Measurements from ENCODE around the gene CAMK1D. TPM values are rescaled to one million over a fixed set of nuclear protein-coding genes. Genes with fewer than 3 reads are reported as not detected.

The CAMK1D gene
- polyA plus RNA-seq, 1 experiment, result 1.1 TPM

DNA sequence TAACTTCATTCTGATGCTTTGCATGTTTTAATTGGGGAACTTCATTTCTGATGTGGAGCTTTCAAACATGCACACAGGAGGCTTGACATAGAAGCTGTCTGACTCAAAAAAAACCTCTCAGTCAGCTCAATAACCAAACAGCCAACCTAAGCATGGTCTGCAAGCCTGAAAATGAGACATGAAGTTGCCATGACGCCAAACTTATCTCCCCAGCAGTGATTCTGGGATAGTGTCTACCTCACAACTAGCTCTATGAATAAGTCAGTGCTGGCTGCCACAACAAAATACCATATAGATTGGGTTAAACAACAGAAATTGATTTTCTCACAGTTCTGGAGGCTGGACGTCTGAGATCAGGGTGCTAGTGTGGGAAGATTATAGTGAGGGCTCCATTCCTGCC, 408.0 kb downstream of the CAMK1D start:
- TF ChIP-seq, protein P1, sequence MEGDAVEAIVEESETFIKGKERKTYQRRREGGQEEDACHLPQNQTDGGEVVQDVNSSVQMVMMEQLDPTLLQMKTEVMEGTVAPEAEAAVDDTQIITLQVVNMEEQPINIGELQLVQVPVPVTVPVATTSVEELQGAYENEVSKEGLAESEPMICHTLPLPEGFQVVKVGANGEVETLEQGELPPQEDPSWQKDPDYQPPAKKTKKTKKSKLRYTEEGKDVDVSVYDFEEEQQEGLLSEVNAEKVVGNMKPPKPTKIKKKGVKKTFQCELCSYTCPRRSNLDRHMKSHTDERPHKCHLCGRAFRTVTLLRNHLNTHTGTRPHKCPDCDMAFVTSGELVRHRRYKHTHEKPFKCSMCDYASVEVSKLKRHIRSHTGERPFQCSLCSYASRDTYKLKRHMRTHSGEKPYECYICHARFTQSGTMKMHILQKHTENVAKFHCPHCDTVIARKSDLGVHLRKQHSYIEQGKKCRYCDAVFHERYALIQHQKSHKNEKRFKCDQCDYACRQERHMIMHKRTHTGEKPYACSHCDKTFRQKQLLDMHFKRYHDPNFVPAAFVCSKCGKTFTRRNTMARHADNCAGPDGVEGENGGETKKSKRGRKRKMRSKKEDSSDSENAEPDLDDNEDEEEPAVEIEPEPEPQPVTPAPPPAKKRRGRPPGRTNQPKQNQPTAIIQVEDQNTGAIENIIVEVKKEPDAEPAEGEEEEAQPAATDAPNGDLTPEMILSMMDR (IDR thresholded peaks at IDR 0.05; ENCODE audit: insufficient read depth, low read depth, low read length), result no peak
- DNase-seq (ENCODE audit: low read depth), result no peak
- Histone ChIP-seq H3K36me3 (ENCODE audit: control insufficient read depth, insufficient read depth, low read length) (no peaks in the 10 kb centered on the region), H3K27me3 (ENCODE audit: control insufficient read depth, insufficient read depth, low read length) (no peaks in the 10 kb centered on the region), H3K4me3 (ENCODE audit: low read depth, low read length) (no peak overlapping the region)
- CTCF ChIA-PET, result interaction anchor here (0.6 kb wide), 2 partner anchors 8 to 446 kb away, joined by 3 read pairs; no protein-coding TSS in a partner anchor
- POLR2A ChIA-PET, result no interaction called here

DNA sequence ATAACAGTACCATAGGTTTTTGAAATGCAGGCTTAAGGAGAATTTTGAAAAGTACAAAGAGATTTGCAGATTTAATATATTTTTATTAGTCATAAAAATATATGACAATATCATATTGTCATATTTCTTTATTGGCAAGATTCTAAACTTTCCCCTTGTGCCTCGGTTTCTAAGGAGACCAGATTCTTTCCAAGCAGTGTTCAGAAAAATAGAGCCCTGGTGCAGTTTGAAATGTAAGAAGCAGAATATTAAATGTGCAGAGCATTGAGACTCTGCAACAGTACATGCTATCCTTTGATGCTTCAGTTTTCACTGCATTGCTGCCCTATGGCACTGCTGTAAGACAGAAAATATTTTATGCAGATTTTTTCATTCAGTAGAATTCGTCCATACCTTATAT, 408.9 kb downstream of the CAMK1D start:
- no peaks in the 10 kb centered on the region for H3K27me3 ChIP-seq (ENCODE audit: control insufficient read depth, insufficient read depth, low read length)
- ChIA-PET POLR2A (no interaction called here), CTCF (interaction anchor here (0.6 kb wide), 1 partner anchor 143 kb away, joined by 3 read pairs; no protein-coding TSS in a partner anchor)
- no peaks in the 10 kb centered on the region for H3K36me3 ChIP-seq (ENCODE audit: control insufficient read depth, insufficient read depth, low read length)
- DNase-seq (ENCODE audit: low read depth), result no peak
- TF ChIP-seq, protein P1 (IDR thresholded peaks at IDR 0.05; ENCODE audit: insufficient read depth, low read depth, low read length), result no peak
- H3K4me3 ChIP-seq (ENCODE audit: low read depth, low read length), result no peak overlapping the region

DNA sequence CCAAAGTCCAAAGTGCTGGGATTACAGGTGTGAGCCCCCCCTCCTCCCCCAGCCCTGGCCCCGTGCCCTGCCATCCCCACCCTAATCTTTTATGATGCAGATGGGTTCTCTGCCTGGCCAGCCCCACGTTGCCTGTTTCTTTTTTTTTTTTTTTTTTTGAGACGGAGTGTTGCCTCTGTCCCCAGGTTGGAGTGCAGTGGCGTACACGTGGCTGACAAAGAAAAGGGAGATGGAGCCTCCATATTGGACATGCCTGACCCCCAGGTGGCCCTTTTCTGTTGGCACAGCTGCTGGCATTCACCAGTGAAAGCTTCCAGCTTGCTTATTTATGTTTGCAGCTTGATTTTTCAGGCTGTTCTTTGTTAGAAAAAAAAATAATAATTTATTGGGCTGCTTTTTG, 416.9 kb downstream of the CAMK1D start:
- TF ChIP-seq, protein P1 (IDR thresholded peaks at IDR 0.05; ENCODE audit: insufficient read depth, low read depth, low read length), result no peak
- no peak for DNase-seq (ENCODE audit: low read depth)
- Histone ChIP-seq H3K36me3 (ENCODE audit: control insufficient read depth, insufficient read depth, low read length) (no peaks in the 10 kb centered on the region), H3K4me3 (ENCODE audit: low read depth, low read length) (no peak overlapping the region), H3K27me3 (ENCODE audit: control insufficient read depth, insufficient read depth, low read length) (no peaks in the 10 kb centered on the region)
- ChIA-PET POLR2A (no interaction called here), CTCF (no interaction called here)

DNA sequence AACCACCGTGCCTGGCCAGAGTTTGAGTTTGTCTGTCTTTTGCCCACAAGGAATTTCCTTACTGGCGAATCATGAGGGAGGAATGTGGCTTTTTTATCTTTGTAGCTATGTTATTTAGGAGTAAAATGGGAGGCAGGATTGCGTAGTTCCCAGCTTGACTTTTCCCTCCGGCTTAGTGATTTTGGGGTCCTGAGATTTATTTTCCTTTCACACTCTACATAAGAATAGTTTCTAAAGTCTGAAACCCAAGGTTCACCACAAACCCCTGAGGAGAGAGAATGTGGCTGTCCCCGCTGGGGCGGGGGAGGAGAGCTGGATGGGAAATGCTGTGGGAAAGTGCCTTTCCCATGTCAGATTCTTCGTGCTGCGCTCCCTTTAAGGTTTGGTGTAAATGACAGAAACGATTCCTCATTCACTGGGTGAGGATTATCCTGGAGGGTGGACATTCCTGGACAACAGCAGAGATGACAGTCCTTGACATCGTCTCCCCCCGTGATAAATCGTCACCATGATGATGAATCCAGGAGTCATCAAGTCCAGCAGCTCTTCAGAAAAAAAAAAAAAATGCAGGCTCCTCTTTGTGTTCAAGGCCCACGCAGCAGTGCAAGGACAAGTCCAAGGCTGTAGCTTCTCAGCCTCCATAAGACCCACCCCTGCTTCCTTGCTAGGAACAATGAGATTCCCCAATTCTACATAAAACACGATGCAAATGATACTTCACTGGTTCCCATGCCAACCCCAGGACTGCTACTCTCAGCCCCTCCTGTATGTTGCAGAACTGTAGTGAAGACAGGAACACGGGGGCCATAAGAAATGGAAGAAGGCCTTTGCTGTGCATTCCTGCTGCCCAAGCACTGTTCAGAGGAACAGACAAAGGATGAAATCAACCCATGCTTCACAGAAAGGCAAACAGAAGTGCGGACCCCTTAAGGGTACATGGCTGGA, 419.1 kb downstream of the CAMK1D start:
- TF ChIP-seq, protein P1 (IDR thresholded peaks at IDR 0.05; ENCODE audit: insufficient read depth, low read depth, low read length), result no peak
- DNase-seq (ENCODE audit: low read depth), result no peak
- no peaks in the 10 kb centered on the region for H3K36me3 ChIP-seq (ENCODE audit: control insufficient read depth, insufficient read depth, low read length)
- H3K4me3 ChIP-seq (ENCODE audit: low read depth, low read length), result no peak overlapping the region
- ChIA-PET POLR2A (no interaction called here), CTCF (no interaction called here)
- H3K27me3 ChIP-seq (ENCODE audit: control insufficient read depth, insufficient read depth, low read length), result no peaks in the 10 kb centered on the region; the same call in 1 of the 2 replicates

DNA sequence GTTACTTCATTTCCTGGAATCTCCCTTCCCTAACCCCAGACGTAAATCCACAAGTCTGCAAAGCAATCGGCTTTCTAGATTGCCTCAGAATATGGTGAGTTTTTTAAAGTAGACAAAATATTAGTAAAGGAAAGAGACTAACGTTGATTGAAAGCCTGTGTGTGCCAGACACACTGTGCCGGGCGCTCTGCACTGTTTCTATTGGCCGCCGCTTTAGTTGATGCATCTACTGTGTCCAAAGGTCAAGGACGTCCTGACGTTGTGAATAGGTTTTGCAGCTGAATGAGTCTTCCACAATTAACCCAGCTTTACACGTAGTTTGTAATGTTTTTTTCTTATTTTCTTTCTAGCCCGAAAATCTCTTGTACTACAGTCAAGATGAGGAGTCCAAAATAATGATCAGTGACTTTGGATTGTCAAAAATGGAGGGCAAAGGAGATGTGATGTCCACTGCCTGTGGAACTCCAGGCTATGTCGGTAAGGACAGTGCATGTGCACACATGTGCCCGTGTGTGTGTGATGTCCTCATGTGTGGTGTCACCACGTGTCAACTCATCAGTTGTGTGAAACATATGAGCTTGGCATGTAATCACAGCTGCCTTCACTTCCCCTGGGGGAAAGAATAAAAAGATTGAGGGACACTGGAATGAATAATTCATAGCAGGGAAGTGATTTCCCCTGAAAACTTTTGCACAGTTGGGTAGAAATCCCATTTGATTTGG, 420.1 kb downstream of the CAMK1D start:
- ChIA-PET POLR2A (no interaction called here), CTCF (no interaction called here)
- TF ChIP-seq, protein P1 (IDR thresholded peaks at IDR 0.05; ENCODE audit: insufficient read depth, low read depth, low read length), result no peak
- DNase-seq (ENCODE audit: low read depth), result no peak
- H3K4me3 ChIP-seq (ENCODE audit: low read depth, low read length), result no peak overlapping the region
- H3K27me3 ChIP-seq (ENCODE audit: control insufficient read depth, insufficient read depth, low read length), result no peaks in the 10 kb centered on the region; the same call in 1 of the 2 replicates
- H3K36me3 ChIP-seq (ENCODE audit: control insufficient read depth, insufficient read depth, low read length), result no peaks in the 10 kb centered on the region
